Inflammatory macrophage treated with lipopolysaccharide for 1 hour (primary cell): Measurements from ENCODE around the gene TMEM128.
"Not testable (repeated sequence)": the region's sequence is repeated elsewhere in the genome, so short reads cannot be mapped to it uniquely, and the experiment has no call there.

ENCODE experiments used
- DNase-seq, 2 donors: peaks; one replicate each; pipeline ENCODE4 v3.0.0-alpha.2; 2020 to 2022

The TMEM128 gene

GRCh38 chr4:4248029-4248884 is at the start of gene TMEM128:
Gene TMEM128, minus strand, starts transcription at chr4:4248223. Its CDS starts 21 bp downstream, at chr4:4248202.
- DNase-seq: peak; percentile 86 to 97

- DNase-seq: no peak
These were observed 48.3 kb upstream of the TMEM128 start for GRCh38 chr4:4296283-4296846.

GRCh38 chr4:4293279-4293678 is 45.3 kb upstream of the TMEM128 start:
- no peak for DNase-seq

- DNase-seq: peak; percentile 87 to 93
These were observed 42.2 kb upstream of the TMEM128 start, which contains the start of the genes LYAR and ZBTB49 for GRCh38 chr4:4289941-4290850. Gene LYAR, minus strand, starts transcription at chr4:4290154. Its CDS starts 6,412 bp downstream, at chr4:4283742. Gene ZBTB49, plus strand, starts transcription at chr4:4290251. Its CDS starts 9,695 bp downstream, at chr4:4299946.

- no peak for DNase-seq
These were observed 41.5 kb upstream of the TMEM128 start for GRCh38 chr4:4289597-4289940.

GRCh38 chr4:4289055-4289454 is 41.0 kb upstream of the TMEM128 start:
- DNase-seq: no peak

GRCh38 chr4:4288098-4288497 is 40.1 kb upstream of the TMEM128 start:
- DNase-seq: no peak

GRCh38 chr4:4284827-4285618 is 37.0 kb upstream of the TMEM128 start:
- no peak for DNase-seq

GRCh38 chr4:4281787-4282186 is 33.8 kb upstream of the TMEM128 start:
- no peak for DNase-seq

- DNase-seq: no peak
These were observed 29.5 kb upstream of the TMEM128 start for GRCh38 chr4:4277531-4277930.

- no peak for DNase-seq
These were observed 26.2 kb upstream of the TMEM128 start for GRCh38 chr4:4274226-4274625.

- peak; percentile 41 to 49 for DNase-seq
These were observed 23.9 kb upstream of the TMEM128 start for GRCh38 chr4:4271912-4272311.

GRCh38 chr4:4270529-4270928 is 22.5 kb upstream of the TMEM128 start:
- peak; percentile 48 to 65 for DNase-seq

- peak; percentile 68 to 77 for DNase-seq
These were observed 21.8 kb upstream of the TMEM128 start for GRCh38 chr4:4269856-4270255.

- no peak for DNase-seq
These were observed 21.3 kb upstream of the TMEM128 start for GRCh38 chr4:4269331-4269731.

GRCh38 chr4:4268776-4269175 is 20.8 kb upstream of the TMEM128 start:
- DNase-seq: peak; percentile 67 to 89

- peak; percentile 53 to 68 for DNase-seq
These were observed 20.0 kb upstream of the TMEM128 start for GRCh38 chr4:4267981-4268380.

GRCh38 chr4:4260185-4260751 is 12.2 kb upstream of the TMEM128 start:
- DNase-seq: peak; percentile 64 to 68

- DNase-seq: peak in 1 of 2 donors; percentile 54
These were observed 11.6 kb upstream of the TMEM128 start for GRCh38 chr4:4259484-4260100.

GRCh38 chr4:4257705-4258104 is 9.7 kb upstream of the TMEM128 start:
- not testable (repeated sequence) for DNase-seq

GRCh38 chr4:4256799-4257198 is 8.8 kb upstream of the TMEM128 start:
- DNase-seq: no peak
